Activated CD4-positive, alpha-beta T cell treated with anti-CD3 and anti-CD28 coated beads, Interleukin-2, amount 10 ng/mL, durations not matched to agents 7 days and 5 days (primary cell): ENCODE data around the gene OR1E2. TPM values are rescaled to one million over a fixed set of nuclear protein-coding genes. Genes with fewer than 3 reads are reported as not detected.
"Not testable (repeated sequence)": the region's sequence is repeated elsewhere in the genome, so short reads cannot be mapped to it uniquely, and the experiment has no call there.

Experiments used
- CTCF ChIA-PET: fragments of 350-600 bp; sonication (Branson Sonifier 250); formaldehyde crosslinking; loops from one replicate; lab custom pipeline; 2021; ENCODE audit warnings: antibody characterized with exemption; lab: Charles Lee
- POLR2A ChIA-PET: fragments of 350-600 bp; sonication (Branson Sonifier 250); formaldehyde crosslinking; loops from one replicate; lab custom pipeline; 2021; ENCODE audit warnings: antibody characterized with exemption; lab: Charles Lee
- DNase-seq: peaks from one replicate; pipeline ENCODE4 v3.0.0-alpha.2; 2020
- H3K27ac Mint-ChIP-seq: one replicate; pipeline ENCODE4 v1.8.0; 2021; ENCODE audit warnings: mild to moderate bottlenecking, moderate library complexity, mixed read lengths
- H3K27me3 Mint-ChIP-seq: one replicate; pipeline ENCODE4 v1.8.0; 2021; ENCODE audit warnings: mixed read lengths
- H3K36me3 Mint-ChIP-seq: one replicate; pipeline ENCODE4 v1.8.0; 2021; ENCODE audit warnings: low read depth, mixed read lengths
- H3K4me1 Mint-ChIP-seq: one replicate; pipeline ENCODE4 v1.8.0; 2021; ENCODE audit warnings: mixed read lengths
- H3K4me3 Mint-ChIP-seq: one replicate; pipeline ENCODE4 v1.8.0; 2021; ENCODE audit warnings: mild to moderate bottlenecking, moderate library complexity, mixed read lengths
- H3K9me3 Mint-ChIP-seq: one replicate; pipeline ENCODE4 v1.8.0; 2021; ENCODE audit warnings: mixed read lengths
- total RNA-seq, 2 experiments: library from RNA; stranded (reverse); gene quantifications; one replicate each; pipeline ENCODE4 v1.2.3, GENCODE V29; 2021

Gene OR1E2, protein sequence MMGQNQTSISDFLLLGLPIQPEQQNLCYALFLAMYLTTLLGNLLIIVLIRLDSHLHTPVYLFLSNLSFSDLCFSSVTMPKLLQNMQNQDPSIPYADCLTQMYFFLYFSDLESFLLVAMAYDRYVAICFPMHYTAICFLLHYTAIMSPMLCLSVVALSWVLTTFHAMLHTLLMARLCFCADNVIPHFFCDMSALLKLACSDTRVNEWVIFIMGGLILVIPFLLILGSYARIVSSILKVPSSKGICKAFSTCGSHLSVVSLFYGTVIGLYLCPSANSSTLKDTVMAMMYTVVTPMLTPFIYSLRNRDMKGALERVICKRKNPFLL
- not detected for total RNA-seq

DNA sequence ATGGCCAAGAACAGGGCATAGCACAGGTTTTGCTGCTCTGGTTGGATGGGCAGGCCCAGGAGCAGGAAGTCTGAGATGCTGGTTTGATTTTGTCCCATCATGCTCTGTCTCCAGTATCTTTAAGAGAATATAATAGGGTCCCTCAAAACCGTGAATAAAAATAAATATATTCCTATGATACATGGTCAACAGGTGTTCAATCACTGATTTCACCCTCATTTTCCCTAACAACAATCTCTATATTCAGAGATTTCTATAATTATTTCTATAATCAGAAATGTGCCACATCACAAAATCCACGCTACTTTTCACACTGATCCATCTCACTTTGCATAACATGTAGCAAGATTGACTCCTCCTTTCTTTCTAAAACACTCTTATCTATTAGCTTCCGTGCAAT, at the start of gene OR1E2:
Gene OR1E2, minus strand, starts transcription at position 101 of the 400 bp plus-strand sequence. Its CDS starts 0 bp downstream, at position 101.
- POLR2A ChIA-PET, result no interaction called here
- no peak for DNase-seq
- Mint-ChIP-seq H3K27ac (no peak within 1 kb of the TSS), H3K27me3 (no peaks in the 10 kb centered on the region), H3K4me1 (no peaks in the 10 kb centered on the region), H3K4me3 (no peak within 1 kb of the TSS), H3K36me3 (no peaks in the 10 kb centered on the region), H3K9me3 (no peaks in the 10 kb centered on the region)
- CTCF ChIA-PET, result no interaction called here

DNA sequence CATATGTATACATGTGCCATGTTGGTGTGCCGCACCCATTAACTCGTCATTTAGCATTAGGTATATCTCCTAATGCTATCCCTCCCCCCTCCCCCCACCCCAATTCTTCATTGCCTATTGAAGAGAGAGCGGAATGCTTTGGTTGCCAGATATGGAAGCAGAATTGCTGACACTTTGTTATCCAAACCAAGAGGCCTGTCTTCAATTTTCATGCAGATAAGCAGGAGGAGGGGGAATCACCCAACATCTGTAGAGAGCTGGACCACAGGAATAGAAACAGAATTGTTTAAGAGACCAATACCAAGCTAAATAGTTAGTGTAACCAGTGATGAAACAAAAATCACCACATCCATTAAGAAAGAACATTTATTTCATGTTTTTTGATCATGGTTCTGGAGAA, 49.2 kb upstream of the OR1E2 start:
- Mint-ChIP-seq H3K36me3 (no peaks in the 10 kb centered on the region), H3K4me3 (no peak overlapping the region), H3K9me3 (no peaks in the 10 kb centered on the region), H3K27me3 (peaks cover 16% of the 10 kb centered on the region), H3K4me1 (no peaks in the 10 kb centered on the region), H3K27ac (no peak overlapping the region)
- ChIA-PET POLR2A (no interaction called here), CTCF (no interaction called here)
- no peak for DNase-seq

DNA sequence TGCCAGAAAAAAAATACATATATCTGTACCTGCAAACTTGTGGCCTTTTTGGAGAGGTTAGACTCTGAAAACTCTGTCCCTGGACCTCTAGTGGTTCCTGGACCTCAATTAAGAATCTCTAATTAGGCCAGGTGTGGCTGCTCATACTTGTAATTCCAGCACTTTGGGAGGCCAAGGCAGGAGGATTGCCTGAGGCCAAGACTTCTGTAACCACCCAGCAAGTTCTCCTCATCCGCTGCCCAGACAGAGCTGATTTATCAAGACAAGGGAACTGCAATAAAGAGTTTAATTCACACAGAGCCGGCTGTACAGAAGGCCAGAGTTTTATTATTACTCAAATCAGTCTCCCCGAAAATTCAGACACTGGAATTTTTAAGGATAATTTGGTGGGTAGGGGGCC, 46.3 kb upstream of the OR1E2 start:
- Mint-ChIP-seq H3K9me3 (no peaks in the 10 kb centered on the region), H3K4me1 (no peaks in the 10 kb centered on the region), H3K27ac (no peak overlapping the region), H3K36me3 (no peaks in the 10 kb centered on the region), H3K27me3 (peaks cover 12% of the 10 kb centered on the region), H3K4me3 (no peak overlapping the region)
- ChIA-PET POLR2A (no interaction called here), CTCF (no interaction called here)
- DNase-seq, result no peak

DNA sequence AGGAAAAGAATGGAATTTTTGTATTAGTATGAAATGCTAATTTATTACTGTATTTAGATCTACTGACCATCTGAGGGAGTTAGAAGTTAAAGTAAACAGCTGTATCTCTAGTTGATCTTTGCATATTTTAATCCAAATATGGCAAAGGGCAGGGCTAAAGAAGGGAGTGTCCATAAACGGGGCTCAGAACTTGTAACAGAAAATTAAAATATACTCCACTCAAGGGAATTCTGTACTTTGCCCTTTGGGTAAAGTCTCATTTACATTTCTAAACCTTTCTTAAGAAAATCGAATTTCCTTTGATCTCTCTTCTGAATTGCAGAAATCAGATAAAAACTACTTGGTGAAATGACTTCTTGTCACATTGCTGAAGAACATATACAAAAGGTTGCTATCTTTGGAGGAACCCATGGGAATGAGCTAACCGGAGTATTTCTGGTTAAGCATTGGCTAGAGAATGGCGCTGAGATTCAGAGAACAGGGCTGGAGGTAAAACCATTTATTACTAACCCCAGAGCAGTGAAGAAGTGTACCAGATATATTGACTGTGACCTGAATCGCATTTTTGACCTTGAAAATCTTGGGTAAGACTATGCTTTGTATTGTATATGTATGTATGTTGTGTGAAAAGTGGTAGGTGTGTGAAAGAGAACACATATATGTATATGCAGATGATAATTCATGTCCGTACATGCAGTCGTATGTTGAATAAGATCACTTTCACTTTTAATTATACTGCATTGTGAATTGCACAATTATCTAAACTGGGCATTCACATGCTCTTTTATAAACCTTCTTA, 42.4 kb upstream of the OR1E2 start, which contains the start of gene ASPA:
Gene ASPA, plus strand, starts transcription at position 186 of the 799 bp plus-strand sequence. Its CDS starts 163 bp downstream, at position 349.
- Mint-ChIP-seq H3K27ac (no peak within 1 kb of the TSS), H3K4me3 (no peak within 1 kb of the TSS), H3K4me1 (no peaks in the 10 kb centered on the region), H3K36me3 (no peaks in the 10 kb centered on the region), H3K27me3 (peaks cover 6% of the 10 kb centered on the region), H3K9me3 (no peaks in the 10 kb centered on the region)
- ChIA-PET POLR2A (no interaction called here), CTCF (no interaction called here)
- no peak for DNase-seq

DNA sequence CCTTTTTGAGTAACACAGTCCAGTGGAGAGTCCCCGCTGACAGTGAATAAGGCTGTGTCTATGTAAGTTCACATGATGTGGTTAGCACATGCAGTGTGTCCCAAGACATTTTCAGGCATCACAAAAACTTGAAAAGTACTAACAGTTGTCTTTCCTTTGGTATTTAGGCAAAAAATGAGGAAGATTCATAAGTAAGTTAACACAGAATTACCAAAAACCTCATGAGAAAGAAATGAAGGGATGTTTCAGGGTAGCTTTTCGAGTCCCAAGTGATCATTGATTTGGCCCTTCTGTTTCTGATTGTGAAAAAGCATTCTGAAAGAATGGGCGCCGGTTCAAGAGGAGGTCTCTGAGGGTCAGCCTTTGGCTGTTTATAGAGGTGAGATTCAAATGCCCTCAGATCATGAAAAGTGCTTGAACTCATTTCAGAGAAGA, 41.6 kb upstream of the OR1E2 start:
- ChIA-PET POLR2A (no interaction called here), CTCF (no interaction called here)
- Mint-ChIP-seq H3K4me1 (no peaks in the 10 kb centered on the region), H3K27me3 (peaks cover 3% of the 10 kb centered on the region), H3K9me3 (no peaks in the 10 kb centered on the region), H3K4me3 (no peak overlapping the region), H3K36me3 (no peaks in the 10 kb centered on the region), H3K27ac (no peak overlapping the region)
- DNase-seq, result no peak

DNA sequence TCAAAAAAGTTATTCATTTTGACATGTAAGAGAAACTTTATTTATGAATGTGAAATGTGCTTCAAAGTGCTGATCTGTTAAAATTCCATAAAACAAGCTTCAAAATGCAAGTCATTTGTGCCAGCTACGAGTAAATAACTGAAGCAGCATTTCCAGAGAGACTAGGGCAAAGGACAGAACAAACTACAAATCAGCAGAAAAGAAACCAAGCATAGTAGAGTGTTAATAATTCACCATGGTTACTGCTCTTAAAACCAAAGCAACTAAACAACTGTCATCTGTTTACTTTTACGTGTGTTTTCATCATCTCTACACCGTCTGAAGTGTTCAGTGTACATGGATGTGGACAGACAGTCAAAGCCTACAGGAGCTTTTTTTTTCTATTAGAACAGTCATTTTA, 40.6 kb upstream of the OR1E2 start:
- no peaks in the 10 kb centered on the region for H3K36me3 Mint-ChIP-seq
- no peak overlapping the region for H3K4me3 Mint-ChIP-seq
- POLR2A ChIA-PET, result no interaction called here
- CTCF ChIA-PET, result no interaction called here
- no peak for DNase-seq
- no peaks in the 10 kb centered on the region for H3K4me1 Mint-ChIP-seq
- peaks cover 3% of the 10 kb centered on the region for H3K27me3 Mint-ChIP-seq
- no peak overlapping the region for H3K27ac Mint-ChIP-seq
- no peaks in the 10 kb centered on the region for H3K9me3 Mint-ChIP-seq

DNA sequence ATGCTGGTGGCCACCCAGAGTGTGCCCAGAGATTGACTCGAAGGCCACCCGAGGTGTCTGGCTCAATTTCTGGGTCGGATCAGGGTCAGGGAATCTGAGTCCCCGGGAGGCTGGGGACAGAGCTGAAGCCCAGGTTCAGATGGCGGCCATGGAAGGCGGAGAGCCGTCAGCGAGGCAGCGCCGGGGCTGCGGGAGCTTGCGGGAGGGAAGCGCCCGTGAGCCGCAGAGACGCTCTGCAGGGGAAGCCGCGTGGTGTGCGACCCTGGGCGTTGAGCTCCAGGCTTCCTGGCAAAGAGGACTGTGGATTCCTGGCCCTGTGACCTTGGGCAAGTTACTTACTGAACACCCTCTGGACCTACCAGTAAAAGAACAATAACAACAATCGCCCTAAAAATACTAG, 38.5 kb upstream of the OR1E2 start:
- ChIA-PET POLR2A (no interaction called here), CTCF (no interaction called here)
- H3K9me3 Mint-ChIP-seq, result no peaks in the 10 kb centered on the region
- H3K27me3 Mint-ChIP-seq, result no peaks in the 10 kb centered on the region
- no peak overlapping the region for H3K4me3 Mint-ChIP-seq
- H3K27ac Mint-ChIP-seq, result no peak overlapping the region
- H3K4me1 Mint-ChIP-seq, result no peaks in the 10 kb centered on the region
- no peak for DNase-seq
- H3K36me3 Mint-ChIP-seq, result no peaks in the 10 kb centered on the region

DNA sequence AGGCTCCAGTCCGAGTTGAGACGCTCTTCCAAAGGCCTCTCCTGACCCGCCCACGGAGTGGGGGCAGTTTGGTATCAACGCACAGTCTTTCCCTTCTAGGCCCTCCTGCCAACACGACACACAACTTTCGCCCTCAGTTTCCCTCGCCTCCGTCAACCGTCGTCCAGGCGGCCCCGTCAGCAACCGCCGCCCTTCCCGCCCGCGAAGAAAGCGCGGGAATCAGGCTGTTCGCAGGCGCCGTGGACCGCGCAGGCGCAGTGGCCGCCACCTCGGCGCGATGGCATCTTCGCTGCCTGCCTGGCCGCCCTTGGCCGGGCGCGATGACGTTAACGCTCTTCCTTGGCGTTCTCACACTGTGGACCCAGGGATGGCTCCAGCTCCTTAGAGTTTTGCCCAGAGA, 38.0 kb upstream of the OR1E2 start, which contains the start of gene SPATA22:
Gene SPATA22, minus strand, starts transcription at position 221 of the 400 bp plus-strand sequence. CDS start 2,494 bp downstream, outside the sequence.
- Mint-ChIP-seq H3K4me3 (no peak within 1 kb of the TSS), H3K27ac (no peak within 1 kb of the TSS), H3K4me1 (no peaks in the 10 kb centered on the region), H3K9me3 (no peaks in the 10 kb centered on the region), H3K27me3 (peaks cover 3% of the 10 kb centered on the region), H3K36me3 (no peaks in the 10 kb centered on the region)
- ChIA-PET POLR2A (no interaction called here), CTCF (no interaction called here)
- DNase-seq, result no peak

DNA sequence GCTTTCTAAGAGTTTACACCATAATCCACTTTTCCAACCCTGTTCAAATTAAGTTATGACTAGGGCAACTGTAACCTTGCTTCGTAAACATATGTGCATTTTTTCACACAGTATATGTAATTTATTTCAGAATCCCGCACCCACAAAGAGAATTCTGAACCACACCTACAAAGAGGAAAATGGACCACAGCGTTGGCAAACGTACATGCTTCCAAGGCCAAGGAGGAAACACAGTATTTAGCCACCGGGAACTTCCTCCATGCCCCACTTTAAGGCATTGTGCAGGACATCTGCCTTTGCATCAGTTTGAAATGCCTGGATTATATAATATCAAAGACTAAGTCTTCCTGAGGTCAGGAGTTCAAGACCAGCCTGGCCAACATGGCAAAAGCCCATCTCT, 35.9 kb upstream of the OR1E2 start:
- DNase-seq, result no peak
- ChIA-PET CTCF (no interaction called here), POLR2A (no interaction called here)
- H3K4me1 Mint-ChIP-seq, result no peaks in the 10 kb centered on the region
- H3K27ac Mint-ChIP-seq, result no peak overlapping the region
- no peak overlapping the region for H3K4me3 Mint-ChIP-seq
- no peaks in the 10 kb centered on the region for H3K9me3 Mint-ChIP-seq
- H3K27me3 Mint-ChIP-seq, result peaks cover 3% of the 10 kb centered on the region
- no peaks in the 10 kb centered on the region for H3K36me3 Mint-ChIP-seq

DNA sequence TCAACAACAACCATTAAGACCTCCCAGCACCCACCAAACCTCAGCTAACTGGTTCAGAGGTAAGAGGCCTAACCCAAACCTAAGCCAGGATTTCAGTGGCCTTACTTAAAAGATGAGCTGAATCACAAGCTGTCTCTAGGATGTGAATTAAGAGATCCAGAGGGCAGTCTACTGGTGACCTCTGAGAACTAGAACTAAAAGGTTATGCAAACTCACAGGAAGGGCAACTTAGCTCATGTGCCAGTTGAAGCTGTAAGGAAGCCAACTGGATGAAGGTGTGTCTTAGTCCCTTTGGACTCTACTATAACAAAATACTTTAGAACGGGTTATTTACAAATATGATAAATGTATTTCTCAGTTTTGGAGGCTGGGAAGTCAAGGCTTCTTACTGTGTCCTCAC, 32.7 kb upstream of the OR1E2 start:
- H3K9me3 Mint-ChIP-seq, H3K27me3 Mint-ChIP-seq, H3K36me3 Mint-ChIP-seq, H3K4me1 Mint-ChIP-seq, CTCF ChIA-PET, POLR2A ChIA-PET, H3K4me3 Mint-ChIP-seq, DNase-seq, H3K27ac Mint-ChIP-seq: not testable (repeated sequence)

DNA sequence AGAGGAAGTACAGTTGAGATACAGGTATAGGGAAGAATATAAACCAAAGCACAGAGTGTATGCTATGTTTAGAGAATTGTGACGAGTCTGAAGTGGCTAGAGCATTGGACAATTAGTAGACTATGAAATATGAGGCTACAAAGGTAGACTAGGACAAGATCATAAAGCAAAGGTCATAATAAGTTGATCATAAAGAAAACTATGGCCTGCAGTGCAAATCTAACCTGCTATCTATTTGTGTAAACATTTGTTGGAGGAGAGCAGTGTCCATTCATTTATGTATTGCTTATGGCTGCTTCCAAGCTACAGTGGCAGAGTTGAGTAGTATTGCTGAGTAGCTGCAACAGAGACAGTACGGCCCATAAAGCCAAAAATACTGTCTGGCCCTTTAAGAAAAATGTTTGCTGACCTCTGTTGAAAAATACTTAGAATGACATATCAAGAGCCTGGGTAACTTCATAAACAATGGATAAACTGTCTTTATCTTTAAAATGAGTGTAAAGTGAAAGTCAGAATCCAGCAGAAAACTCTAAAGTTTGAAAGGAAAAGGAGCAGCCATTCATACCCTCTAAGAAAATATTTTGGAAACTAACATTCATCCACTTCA, 14.5 kb upstream of the OR1E2 start:
- ChIA-PET CTCF (no interaction called here), POLR2A (no interaction called here)
- H3K4me3 Mint-ChIP-seq, result no peak overlapping the region
- peaks cover 18% of the 10 kb centered on the region for H3K27me3 Mint-ChIP-seq
- DNase-seq, result no peak
- no peaks in the 10 kb centered on the region for H3K36me3 Mint-ChIP-seq
- H3K27ac Mint-ChIP-seq, result no peak overlapping the region
- no peaks in the 10 kb centered on the region for H3K4me1 Mint-ChIP-seq
- H3K9me3 Mint-ChIP-seq, result no peaks in the 10 kb centered on the region

DNA sequence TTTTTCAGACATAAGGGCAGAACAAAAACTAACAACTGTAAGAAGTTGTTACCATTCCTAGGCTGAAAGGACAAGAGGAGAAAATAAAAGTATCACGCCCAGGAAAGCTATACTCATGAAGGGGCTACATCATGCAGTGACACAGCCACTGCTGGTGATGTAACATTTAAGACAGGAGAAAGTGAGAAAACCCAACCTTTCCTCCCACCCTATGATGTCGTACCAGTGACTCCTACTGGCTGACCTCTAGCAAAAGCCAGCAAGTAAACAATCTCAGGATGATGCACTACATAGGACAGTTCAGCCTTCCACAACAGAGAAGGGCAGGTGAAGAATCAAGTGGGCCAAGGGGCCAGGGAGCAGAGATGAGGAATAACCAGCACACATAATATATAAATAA, 14.0 kb upstream of the OR1E2 start:
- no peaks in the 10 kb centered on the region for H3K4me1 Mint-ChIP-seq
- H3K27me3 Mint-ChIP-seq, result peaks cover 19% of the 10 kb centered on the region
- H3K9me3 Mint-ChIP-seq, result no peaks in the 10 kb centered on the region
- H3K4me3 Mint-ChIP-seq, result no peak overlapping the region
- H3K36me3 Mint-ChIP-seq, result no peaks in the 10 kb centered on the region
- ChIA-PET CTCF (no interaction called here), POLR2A (no interaction called here)
- no peak overlapping the region for H3K27ac Mint-ChIP-seq
- DNase-seq, result no peak

DNA sequence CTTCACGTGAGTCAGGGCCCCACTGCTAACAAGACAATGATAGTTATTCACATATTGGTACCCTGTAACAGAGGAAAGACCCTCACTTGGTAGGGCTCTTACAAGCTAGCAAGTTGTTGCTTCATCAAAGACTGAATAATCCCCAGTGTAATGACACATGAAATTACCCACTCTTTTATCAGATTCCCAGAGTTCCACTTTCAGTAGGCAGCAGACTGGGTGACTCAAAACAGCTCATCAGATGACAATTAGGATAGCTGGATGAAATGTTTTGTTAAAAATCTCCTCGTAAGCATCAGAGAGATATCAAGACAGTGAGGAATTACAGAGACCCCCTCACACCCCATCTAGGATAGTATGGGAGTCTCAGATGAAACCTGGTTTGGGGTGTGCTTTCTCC, 6.8 kb upstream of the OR1E2 start:
- no peak overlapping the region for H3K27ac Mint-ChIP-seq
- H3K4me3 Mint-ChIP-seq, result no peak overlapping the region
- H3K4me1 Mint-ChIP-seq, result no peaks in the 10 kb centered on the region
- H3K9me3 Mint-ChIP-seq, result no peaks in the 10 kb centered on the region
- peaks cover 25% of the 10 kb centered on the region for H3K27me3 Mint-ChIP-seq
- DNase-seq, result no peak
- ChIA-PET POLR2A (no interaction called here), CTCF (no interaction called here)
- no peaks in the 10 kb centered on the region for H3K36me3 Mint-ChIP-seq
